IPS-18c (cell line): Measurements from ENCODE around the gene C13orf46.
"Not testable (repeated sequence)": the region's sequence is repeated elsewhere in the genome, so short reads cannot be mapped to it uniquely, and the experiment has no call there.

Experiments used
- H3K4me3 ChIP-seq: 2 replicates; pipeline ENCODE4 v1.7.0; 2013; ENCODE audit warnings: low read depth, mild to moderate bottlenecking, low read length, moderate library complexity; ENCODE audit not compliant: insufficient read depth
- H3K9me3 ChIP-seq: one replicate; pipeline ENCODE4 v1.6.1; 2013; ENCODE audit warnings: mild to moderate bottlenecking, low read length, moderate library complexity; ENCODE audit not compliant: control insufficient read depth, insufficient read depth

C13orf46 gene

GRCh38 chr13:113997845-113998751, 24.2 kb upstream of the C13orf46 start:
- Histone ChIP-seq H3K4me3 (no peak overlapping the region), H3K9me3 (no peaks in the 10 kb centered on the region)

GRCh38 chr13:113996912-113997745, 23.3 kb upstream of the C13orf46 start:
- Histone ChIP-seq H3K4me3 (no peak overlapping the region), H3K9me3 (no peaks in the 10 kb centered on the region)

GRCh38 chr13:113996081-113996911, 22.4 kb upstream of the C13orf46 start:
- no peak overlapping the region for H3K4me3 ChIP-seq

GRCh38 chr13:113995051-113995601, 21.2 kb upstream of the C13orf46 start:
- Histone ChIP-seq H3K9me3 (no peaks in the 10 kb centered on the region), H3K4me3 (no peak overlapping the region)

More at GRCh38 chr13:113996081-113996911, 22.4 kb upstream of the C13orf46 start:
- no peaks in the 10 kb centered on the region for H3K9me3 ChIP-seq

- no peaks in the 10 kb centered on the region for H3K9me3 ChIP-seq
- no peak overlapping the region for H3K4me3 ChIP-seq
Measured at GRCh38 chr13:113992276-113993005, 18.6 kb upstream of the C13orf46 start.

- Histone ChIP-seq H3K9me3 (no peaks in the 10 kb centered on the region), H3K4me3 (no peak overlapping the region)
Measured at GRCh38 chr13:113991676-113992179, 17.9 kb upstream of the C13orf46 start.

- H3K9me3 ChIP-seq = no peaks in the 10 kb centered on the region
- H3K4me3 ChIP-seq = no peak overlapping the region
Measured at GRCh38 chr13:113991191-113991669, 17.4 kb upstream of the C13orf46 start.

- no peaks in the 10 kb centered on the region for H3K9me3 ChIP-seq
- no peak overlapping the region for H3K4me3 ChIP-seq
Measured at GRCh38 chr13:113990321-113990837, 16.5 kb upstream of the C13orf46 start.

GRCh38 chr13:113989585-113990300, 15.9 kb upstream of the C13orf46 start:
- no peaks in the 10 kb centered on the region for H3K9me3 ChIP-seq
- H3K4me3 ChIP-seq = no peak overlapping the region

- not testable (repeated sequence) for H3K4me3 ChIP-seq, H3K9me3 ChIP-seq
Measured at GRCh38 chr13:113988859-113989258, 15.0 kb upstream of the C13orf46 start.

- H3K9me3 ChIP-seq = no peaks in the 10 kb centered on the region
- H3K4me3 ChIP-seq = no peak overlapping the region
Measured at GRCh38 chr13:113982296-113982661, 8.4 kb upstream of the C13orf46 start.

- no peaks in the 10 kb centered on the region for H3K9me3 ChIP-seq
- H3K4me3 ChIP-seq = no peak overlapping the region
Measured at GRCh38 chr13:113981611-113982295, 7.9 kb upstream of the C13orf46 start.

GRCh38 chr13:113981194-113981605, 7.3 kb upstream of the C13orf46 start:
- no peak overlapping the region for H3K4me3 ChIP-seq
- no peaks in the 10 kb centered on the region for H3K9me3 ChIP-seq

GRCh38 chr13:113980489-113981064, 6.7 kb upstream of the C13orf46 start:
- no peaks in the 10 kb centered on the region for H3K9me3 ChIP-seq
- H3K4me3 ChIP-seq = no peak overlapping the region
